ENCODE results near the gene AMDHD2.

- TF ChIP-seq POLR2AphosphoS5 (IDR thresholded peaks at IDR 0.05; ENCODE audit: borderline replicate concordance, low read depth, low read length) (no peak), EZH2 (IDR thresholded peaks at IDR 0.05) (no peak), FOXP2 (optimal IDR thresholded peaks at IDR 0.05; ENCODE audit: control extremely low read depth, extremely low read length, insufficient read depth) (no peak)
These were observed 38.5 kb upstream of the AMDHD2 start for GRCh38 chr16:2481676-2482075.
